NCI-H2227 (cell line): ENCODE data around the gene SPATA31A6.
"Not testable (repeated sequence)": the region's sequence is repeated elsewhere in the genome, so short reads cannot be mapped to it uniquely, and the experiment has no call there.

Experiments
- DNase-seq: peaks from one replicate; lab custom pipeline; 2025; ENCODE audit not compliant: unreplicated experiment; lab: John Stamatoyannopoulos, UW

The SPATA31A6 gene

DNA sequence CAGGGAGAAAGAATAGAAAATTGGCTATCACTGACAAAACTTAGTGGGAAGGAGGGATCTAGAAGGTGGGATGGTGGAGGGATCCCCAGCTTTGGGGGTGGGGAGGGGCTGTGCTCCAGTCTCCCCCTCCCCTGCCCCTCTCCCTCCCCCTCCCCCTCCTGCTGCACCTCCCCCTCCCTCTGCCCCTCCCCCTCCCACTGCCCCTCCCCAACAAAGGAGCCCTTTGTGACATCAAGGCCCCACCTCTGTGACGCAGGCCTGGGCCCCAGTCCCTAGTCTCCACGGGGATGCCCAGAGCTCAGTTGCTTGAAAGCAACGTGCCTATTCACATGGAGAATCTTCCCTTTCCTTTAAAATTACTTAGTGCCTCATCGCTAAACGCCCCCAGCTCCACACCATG, at the start of gene SPATA31A6:
TSS of gene SPATA31A6 (plus strand) at position 301 of the 400 bp plus-strand sequence. CDS start at position 330, 29 bp downstream.
- DNase-seq = not testable (repeated sequence)

DNA sequence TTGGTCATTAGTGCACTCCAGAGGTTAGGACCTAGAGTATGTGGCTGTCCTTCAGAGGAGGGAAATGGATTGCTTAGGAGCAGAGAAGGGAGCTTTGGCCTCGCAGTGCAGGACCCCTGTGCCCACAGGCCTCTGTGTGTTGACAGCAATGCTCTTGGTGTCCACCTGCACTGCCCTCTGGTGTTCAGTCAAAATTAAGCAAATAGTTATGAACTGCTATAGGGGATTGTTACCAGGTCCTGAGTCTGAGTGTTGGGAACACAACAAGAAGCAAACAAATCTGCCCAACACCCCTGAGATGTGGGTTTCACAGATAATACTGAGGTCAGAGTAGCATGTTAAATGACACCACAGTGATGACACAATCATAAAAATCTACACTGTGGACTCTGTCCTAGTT, 23.2 kb upstream of the SPATA31A6 start:
- DNase-seq = not testable (repeated sequence)

DNA sequence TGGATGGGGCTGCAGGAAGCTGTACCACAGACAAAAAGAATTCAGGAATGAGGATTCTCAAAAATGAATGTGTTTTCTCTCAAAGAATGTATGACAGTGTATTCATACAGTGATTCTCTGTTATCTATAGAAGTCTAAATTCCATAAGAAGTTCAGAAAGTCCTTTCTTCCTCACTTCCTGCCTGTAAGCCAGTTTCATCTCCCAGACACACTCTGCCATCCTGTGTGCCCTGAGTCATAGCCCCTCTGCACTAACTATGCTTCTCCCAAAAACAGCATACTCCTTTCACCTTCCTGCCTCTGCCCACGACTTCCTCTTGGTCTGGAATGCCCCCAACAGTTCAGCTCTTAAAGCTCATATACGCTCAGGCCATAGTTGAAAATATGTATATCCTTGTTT, 36.4 kb downstream of the SPATA31A6 start:
- not testable (repeated sequence) for DNase-seq

DNA sequence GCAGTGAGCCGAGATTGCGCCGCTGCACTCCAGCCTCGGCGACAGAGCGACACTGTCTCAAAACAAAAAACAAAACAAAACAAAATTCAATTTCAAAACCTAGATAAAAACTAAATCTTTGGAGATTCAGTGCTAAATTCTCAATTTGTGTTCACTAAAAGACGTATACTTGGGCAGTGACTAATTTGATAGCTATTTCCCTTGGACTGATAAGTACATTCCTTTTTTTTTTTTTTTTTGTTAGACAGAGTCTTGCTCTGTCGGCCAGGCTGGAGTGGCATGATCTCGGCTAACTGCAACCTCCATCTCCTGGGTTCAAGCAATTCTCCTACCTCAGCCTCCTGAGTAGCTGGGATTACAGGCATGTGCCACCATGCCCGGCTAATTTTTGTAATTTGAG, 39.8 kb downstream of the SPATA31A6 start:
- not testable (repeated sequence) for DNase-seq

DNA sequence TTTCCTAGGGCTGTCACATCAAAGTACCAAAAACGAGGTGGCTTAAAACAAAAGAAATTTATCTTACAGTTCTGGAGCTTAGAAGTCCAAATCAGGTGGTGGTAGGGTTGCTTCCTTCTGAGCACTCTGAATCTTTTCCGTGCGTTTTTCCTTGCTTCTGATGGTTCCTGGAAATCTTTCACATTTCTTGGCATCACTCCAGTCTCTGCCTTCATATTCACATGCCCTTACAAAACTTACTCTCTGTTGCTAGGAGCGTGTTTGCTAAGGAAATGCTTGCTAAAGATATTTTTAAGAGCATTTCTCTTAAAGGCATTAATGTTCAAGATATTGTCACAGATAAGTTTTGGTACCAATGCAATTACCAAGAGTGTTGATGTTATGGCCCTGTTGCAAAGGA, 49.6 kb downstream of the SPATA31A6 start:
- DNase-seq = not testable (repeated sequence)

DNA sequence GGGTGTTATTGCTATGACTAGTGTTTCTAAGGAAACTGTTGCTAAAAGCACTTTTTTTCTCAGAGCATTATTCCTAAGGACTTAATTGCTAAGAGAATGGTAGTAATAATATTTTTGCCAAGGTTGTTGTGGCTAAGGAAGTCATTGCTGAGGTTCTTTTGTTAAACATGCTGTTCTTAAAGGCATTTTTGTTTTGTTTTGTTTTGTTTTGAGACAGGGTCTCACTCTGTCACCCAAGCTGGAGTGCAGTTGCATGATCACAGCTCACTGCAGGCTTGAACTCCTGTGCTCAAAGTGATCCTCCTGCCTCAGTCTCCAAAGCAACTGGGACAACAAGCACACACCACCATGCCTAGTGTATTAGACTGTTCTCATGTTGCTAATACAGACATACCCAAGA, 51.2 kb downstream of the SPATA31A6 start:
- DNase-seq = not testable (repeated sequence)

DNA sequence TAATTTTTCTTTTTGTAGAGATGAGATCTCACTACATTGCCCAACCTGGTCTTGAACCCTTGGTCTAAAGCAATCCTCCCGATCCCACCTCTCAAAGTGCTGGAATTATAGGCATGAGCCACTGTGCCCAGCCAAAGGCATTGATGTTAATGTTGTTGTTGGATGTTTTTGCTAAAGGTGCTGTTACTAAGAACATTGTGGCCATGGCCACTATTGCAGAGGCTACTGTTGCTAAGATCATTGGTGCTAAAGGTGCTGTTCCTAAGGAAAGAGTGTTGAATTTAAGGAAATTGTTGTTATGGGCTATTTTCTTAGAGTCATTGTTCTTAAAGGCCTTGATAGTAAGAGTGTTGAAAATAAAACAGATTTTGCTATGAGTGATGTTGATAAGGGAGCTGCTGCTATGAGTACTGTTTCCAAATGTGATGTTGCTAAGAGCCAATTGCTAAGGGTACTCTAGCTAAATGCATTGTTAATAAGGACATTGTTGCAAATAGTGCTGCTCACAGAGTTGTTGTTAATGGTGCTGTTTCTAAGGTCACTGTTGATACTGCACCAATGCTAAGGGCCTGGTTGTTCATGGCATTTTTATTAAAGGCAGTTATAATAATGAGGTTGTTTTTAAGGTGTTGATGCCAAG, 52.0 kb downstream of the SPATA31A6 start:
- DNase-seq = not testable (repeated sequence)

DNA sequence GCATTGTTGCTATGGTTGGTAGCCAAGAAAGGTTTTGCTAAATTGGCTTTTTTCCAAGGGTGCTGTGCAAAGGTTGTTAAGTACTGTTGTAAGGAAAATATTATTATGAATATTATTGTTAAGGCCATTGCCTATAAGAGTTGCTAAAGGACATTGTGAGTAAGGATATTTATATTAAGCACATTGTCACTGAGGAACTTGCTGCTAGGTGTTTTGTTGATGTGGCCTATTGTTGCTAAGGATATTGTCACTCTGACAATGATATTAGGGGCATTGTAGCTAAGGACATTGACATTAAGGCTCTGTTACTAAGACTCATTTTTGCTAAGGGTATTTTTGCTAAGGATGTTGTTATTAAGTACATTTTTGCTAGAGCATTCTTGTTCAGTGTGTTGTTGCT, 52.6 kb downstream of the SPATA31A6 start:
- DNase-seq = not testable (repeated sequence)

DNA sequence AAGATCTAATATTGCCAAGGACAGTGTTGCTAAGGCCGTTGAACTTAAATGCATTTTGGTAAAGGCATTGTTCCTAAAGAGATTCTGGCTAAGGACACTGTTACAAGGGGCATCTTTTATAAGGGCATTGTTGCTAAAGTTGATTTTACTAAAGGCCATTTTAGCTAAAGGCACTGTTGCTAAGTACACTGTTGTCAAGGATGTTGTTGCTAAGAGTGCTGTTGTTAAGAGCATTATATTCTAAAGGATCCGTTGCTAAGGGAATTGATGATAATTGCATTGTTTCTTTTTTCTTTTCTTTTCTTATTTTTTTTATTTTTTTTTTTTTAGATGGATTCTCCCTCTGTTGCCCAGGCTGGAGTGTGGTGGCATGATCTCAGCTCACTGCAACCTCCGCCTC, 53.9 kb downstream of the SPATA31A6 start:
- not testable (repeated sequence) for DNase-seq

DNA sequence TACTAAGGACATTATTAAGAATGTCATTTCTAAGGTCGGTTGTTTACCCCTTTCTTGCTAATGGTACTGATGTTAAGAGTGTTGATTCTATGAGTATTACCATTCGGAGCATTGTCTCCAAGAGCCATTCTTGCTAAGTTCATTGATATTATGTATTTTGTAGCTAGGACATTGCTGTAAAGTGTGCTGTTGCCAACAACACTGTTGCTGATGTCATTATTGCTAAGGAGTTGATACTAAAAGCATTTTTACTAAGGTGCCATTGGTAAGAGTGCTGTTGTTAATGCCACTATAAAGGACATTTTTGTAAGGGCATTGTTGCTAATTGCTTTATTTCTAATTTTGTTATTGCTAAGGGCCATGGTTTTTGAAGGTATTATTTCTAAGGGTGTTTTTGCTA, 55.4 kb downstream of the SPATA31A6 start:
- DNase-seq = not testable (repeated sequence)
